ENCODE measurements around the gene TRUB2.

Gene TRUB2

GRCh38 chr9:128304136-128304970 lies 17.9 kb downstream of the TRUB2 start:
- peak; percentile 6; the same call in 1 of the 3 replicates for ATAC-seq
- no peak for TF ChIP-seq PPARA (CRISPR knock-in tag; IDR thresholded peaks at IDR 0.05; ENCODE audit: borderline replicate concordance)

GRCh38 chr9:128298535-128299482 lies 23.4 kb downstream of the TRUB2 start:
- no peak for ATAC-seq

GRCh38 chr9:128297221-128297773 lies 24.9 kb downstream of the TRUB2 start:
- ATAC-seq = no peak
- TF ChIP-seq ISL1 (CRISPR knock-in tag; IDR thresholded peaks at IDR 0.05) (no peak), ZNF70 (CRISPR knock-in tag; IDR thresholded peaks at IDR 0.05) (no peak), CSRNP3 (CRISPR knock-in tag; IDR thresholded peaks at IDR 0.05) (no peak), CSDC2 (CRISPR knock-in tag; IDR thresholded peaks at IDR 0.05) (no peak)

More at GRCh38 chr9:128298535-128299482, 23.4 kb downstream of the TRUB2 start:
- no peak for TF ChIP-seq CSDC2 (CRISPR knock-in tag; IDR thresholded peaks at IDR 0.05)
- TF ChIP-seq ZNF70 (CRISPR knock-in tag; IDR thresholded peaks at IDR 0.05) = no peak
- TF ChIP-seq POU6F1 (CRISPR knock-in tag; IDR thresholded peaks at IDR 0.05; ENCODE audit: borderline replicate concordance, low read depth) = no peak
- no peak for TF ChIP-seq ARNTL (CRISPR knock-in tag; IDR thresholded peaks at IDR 0.05; ENCODE audit: borderline replicate concordance, low read depth)
- TF ChIP-seq OSR1 (CRISPR knock-in tag; IDR thresholded peaks at IDR 0.05) = no peak
- TF ChIP-seq ZNF565 (CRISPR knock-in tag; conservative IDR thresholded peaks at IDR 0.05; ENCODE audit: low read depth) = no peak
- TF ChIP-seq CREB5 (CRISPR knock-in tag; IDR thresholded peaks at IDR 0.05; ENCODE audit: low read depth) = no peak
- TF ChIP-seq TCF4 (CRISPR knock-in tag; IDR thresholded peaks at IDR 0.05; ENCODE audit: borderline replicate concordance) = no peak
- no peak for TF ChIP-seq SNAI2 (CRISPR knock-in tag; IDR thresholded peaks at IDR 0.05)
- no peak for TF ChIP-seq BACH2 (CRISPR knock-in tag; IDR thresholded peaks at IDR 0.05; ENCODE audit: borderline replicate concordance)
- TF ChIP-seq ZFP30 (CRISPR knock-in tag; IDR thresholded peaks at IDR 0.05) = no peak
- TF ChIP-seq ZNF8 (CRISPR knock-in tag; IDR thresholded peaks at IDR 0.05) = no peak
- TF ChIP-seq ESRRG (CRISPR knock-in tag; IDR thresholded peaks at IDR 0.05) = no peak

GRCh38 chr9:128296340-128297220 lies 25.7 kb downstream of the TRUB2 start:
- TF ChIP-seq ZC3H10 (CRISPR knock-in tag; IDR thresholded peaks at IDR 0.05) (no peak), CREB5 (CRISPR knock-in tag; IDR thresholded peaks at IDR 0.05; ENCODE audit: low read depth) (no peak), ZNF70 (CRISPR knock-in tag; IDR thresholded peaks at IDR 0.05) (no peak), POU6F1 (CRISPR knock-in tag; IDR thresholded peaks at IDR 0.05; ENCODE audit: borderline replicate concordance, low read depth) (no peak), ARNTL (CRISPR knock-in tag; IDR thresholded peaks at IDR 0.05; ENCODE audit: borderline replicate concordance, low read depth) (no peak), BACH2 (CRISPR knock-in tag; IDR thresholded peaks at IDR 0.05; ENCODE audit: borderline replicate concordance) (no peak), TSHZ2 (CRISPR knock-in tag; IDR thresholded peaks at IDR 0.05) (no peak), ZNF565 (CRISPR knock-in tag; conservative IDR thresholded peaks at IDR 0.05; ENCODE audit: low read depth) (no peak), PPARA (CRISPR knock-in tag; IDR thresholded peaks at IDR 0.05; ENCODE audit: borderline replicate concordance) (no peak), ZFP30 (CRISPR knock-in tag; IDR thresholded peaks at IDR 0.05) (no peak), TCF4 (CRISPR knock-in tag; IDR thresholded peaks at IDR 0.05; ENCODE audit: borderline replicate concordance) (no peak)
- no peak for ATAC-seq

Data from SK-N-SH treated with all-trans-retinoic acid at 6 μM for 48 hours (cell line).